SK-N-SH (cell line): ENCODE measurements around the gene CDH18. TPM values are rescaled to one million over a fixed set of nuclear protein-coding genes. Genes with fewer than 3 reads are reported as not detected.

ENCODE experiments used
- CHD2 ChIP-seq: fragments of 150-350 bp; IDR thresholded peaks from 2 replicates; pipeline ENCODE4 v1.6.1; 2018; ENCODE audit warnings: low read length; ENCODE audit not compliant: partially characterized antibody
- CTCF ChIP-seq: fragments of 200-600 bp; sonication (generic); IDR thresholded peaks from 2 replicates; pipeline ENCODE4 v1.6.1; 2017; ENCODE audit warnings: antibody characterized with exemption, mild to moderate bottlenecking, moderate library complexity
- EP300 ChIP-seq, 2 experiments: IDR thresholded peaks; 2 replicates each; pipeline versions ENCODE4 v1.4.0 to v1.6.1; 2012; ENCODE audit warnings: borderline replicate concordance in 1 of 2, low read depth in 1 of 2, low read length in 1 of 2
- MAX ChIP-seq: IDR thresholded peaks from 2 replicates; pipeline ENCODE4 v1.4.0; 2012; ENCODE audit warnings: low read depth
- PBX3 ChIP-seq: IDR thresholded peaks from 2 replicates; pipeline ENCODE4; 2012
- RAD21 ChIP-seq: IDR thresholded peaks from 2 replicates; pipeline ENCODE4 v1.6.1; 2012; ENCODE audit warnings: mild to moderate bottlenecking, low read length
- RCOR1 ChIP-seq: fragments of 150-350 bp; IDR thresholded peaks from 2 replicates; pipeline ENCODE4 v1.6.1; 2017; ENCODE audit warnings: antibody characterized with exemption, low read length
- REST ChIP-seq: IDR thresholded peaks from 2 replicates; pipeline ENCODE4 v1.6.1; 2012; ENCODE audit warnings: mild to moderate bottlenecking, low read depth, low read length, moderate library complexity
- USF2 ChIP-seq: fragments of 150-350 bp; IDR thresholded peaks from 2 replicates; pipeline ENCODE4 v1.6.1; 2017; ENCODE audit warnings: antibody characterized with exemption, low read length, low read depth, borderline replicate concordance
- YY1 ChIP-seq: IDR thresholded peaks from 2 replicates; pipeline ENCODE4 v1.4.0; 2012; ENCODE audit warnings: low read depth, mild to moderate bottlenecking
- polyA plus RNA-seq, 3 experiments: library from polyadenylated mRNA; depleted of rRNA; stranded (reverse); fragments of >200 nt; gene quantifications; 2 replicates each; pipeline ENCODE4 v1.2.3, GENCODE V29; 2012

Gene CDH18
- polyA plus RNA-seq, 1 of the 3 experiments (the other 2 are of a cell fraction), result 6.0 TPM

GRCh38 chr5:19886123-19886917 is 101.7 kb downstream of the CDH18 start (continued):
- TF ChIP-seq PBX3 (peak; percentile 94), EP300 (IDR thresholded peaks at IDR 0.05; ENCODE audit: borderline replicate concordance in 1 of 2, low read depth in 1 of 2, low read length in 1 of 2) (peak in 1 of 2 experiments; percentile 89; a peak in 2 of 4 replicates), CTCF (no peak), RCOR1 (no peak), CHD2 (no peak), MAX (peak; percentile 37; the same call in 1 of the 2 replicates), RAD21 (no peak), YY1 (no peak), USF2 (no peak), REST (no peak)
- TF ChIP-seq, all 33 proteins: peak for 12
